DOHH2 (cell line): ENCODE measurements around the gene KCNK1.

ENCODE experiments used
- H3F3A ChIP-seq: fragments of 200-600 bp; sonication (generic), shearing (Covaris generic); 2 replicates; pipeline ENCODE4 v1.6.0; 2016; ENCODE audit warnings: antibody characterized with exemption, mild to moderate bottlenecking; ENCODE audit not compliant: control insufficient read depth, insufficient read depth
- H3K27ac ChIP-seq: fragments of 200-600 bp; sonication (generic); 2 replicates; pipeline ENCODE4 v1.5.1; 2014; ENCODE audit warnings: low read depth, mild to moderate bottlenecking, low read length, moderate library complexity
- H3K27me3 ChIP-seq: fragments of 200-600 bp; sonication (generic); 2 replicates; pipeline ENCODE4 v1.6.1; 2014; ENCODE audit warnings: mild to moderate bottlenecking, low read length, mixed read lengths; ENCODE audit not compliant: control insufficient read depth
- H3K36me3 ChIP-seq: fragments of 200-600 bp; sonication (generic); 2 replicates; pipeline ENCODE4 v1.6.1; 2014; ENCODE audit warnings: mild to moderate bottlenecking, low read length, moderate library complexity, mixed read lengths; ENCODE audit not compliant: control insufficient read depth
- H3K4me1 ChIP-seq: fragments of 200-600 bp; sonication (generic); 2 replicates; pipeline ENCODE4 v1.6.1; 2014; ENCODE audit warnings: mild to moderate bottlenecking, low read length, mixed read lengths; ENCODE audit not compliant: control insufficient read depth
- H3K4me2 ChIP-seq: fragments of 200-600 bp; sonication (generic); 2 replicates; pipeline ENCODE4 v1.6.0; 2014; ENCODE audit warnings: mild to moderate bottlenecking, low read length, moderate library complexity
- H3K4me3 ChIP-seq: fragments of 200-600 bp; sonication (generic); 2 replicates; pipeline ENCODE4 v1.5.1; 2014; ENCODE audit warnings: mild to moderate bottlenecking, low read length, mixed read lengths
- H3K79me2 ChIP-seq: fragments of 200-600 bp; sonication (generic); 2 replicates; pipeline ENCODE4 v1.6.1; 2014; ENCODE audit warnings: mild to moderate bottlenecking, low read length, mixed read lengths; ENCODE audit not compliant: control insufficient read depth
- H3K9me2 ChIP-seq: fragments of 200-600 bp; sonication (generic); replicated peaks from 2 replicates; pipeline ENCODE4 v1.6.1; 2014; ENCODE audit warnings: mild to moderate bottlenecking, low read length, mixed read lengths; ENCODE audit not compliant: control insufficient read depth
- H3K9me3 ChIP-seq: fragments of 200-600 bp; sonication (generic); 2 replicates; pipeline ENCODE4 v1.6.1; 2014; ENCODE audit warnings: antibody characterized with exemption, low read length, mixed read lengths; ENCODE audit not compliant: control insufficient read depth, insufficient read depth
- H4K20me1 ChIP-seq: fragments of 200-600 bp; sonication (generic); 2 replicates; pipeline ENCODE4 v1.6.0; 2014; ENCODE audit warnings: low read depth, mild to moderate bottlenecking, antibody characterized with exemption, low read length, moderate library complexity; ENCODE audit not compliant: control insufficient read depth, insufficient read depth
- CTCF ChIP-seq: fragments of 200-600 bp; sonication (generic); IDR thresholded peaks from one replicate; pipeline ENCODE4 v1.5.1; 2014; ENCODE audit warnings: antibody characterized with exemption, mild to moderate bottlenecking, low read depth, low read length; ENCODE audit not compliant: poor library complexity, severe bottlenecking
- EZH2phosphoT487 ChIP-seq: fragments of 200-600 bp; sonication (generic); IDR thresholded peaks from 2 replicates; pipeline ENCODE4 v1.6.1; 2017; ENCODE audit warnings: borderline replicate concordance, mild to moderate bottlenecking, antibody characterized with exemption, low read length, moderate library complexity, mixed read lengths

Gene KCNK1

GRCh38 chr1:233639611-233640010 is 25.7 kb downstream of the KCNK1 start:
- no peak overlapping the region for H3K4me3 ChIP-seq
- H3K9me3 ChIP-seq, result no peaks in the 10 kb centered on the region
- H3K27ac ChIP-seq, result no peak overlapping the region
- H3K4me2 ChIP-seq, result no peak overlapping the region
- TF ChIP-seq EZH2phosphoT487 (no peak), CTCF (no peak)
- H3F3A ChIP-seq, result no peaks in the 10 kb centered on the region
- H3K9me2 ChIP-seq, result no peaks in the 10 kb centered on the region
- no peaks in the 10 kb centered on the region for H3K79me2 ChIP-seq
- H3K4me1 ChIP-seq, result no peaks in the 10 kb centered on the region
- H4K20me1 ChIP-seq, result no peaks in the 10 kb centered on the region
- no peaks in the 10 kb centered on the region for H3K36me3 ChIP-seq
- no peaks in the 10 kb centered on the region for H3K27me3 ChIP-seq

DNA sequence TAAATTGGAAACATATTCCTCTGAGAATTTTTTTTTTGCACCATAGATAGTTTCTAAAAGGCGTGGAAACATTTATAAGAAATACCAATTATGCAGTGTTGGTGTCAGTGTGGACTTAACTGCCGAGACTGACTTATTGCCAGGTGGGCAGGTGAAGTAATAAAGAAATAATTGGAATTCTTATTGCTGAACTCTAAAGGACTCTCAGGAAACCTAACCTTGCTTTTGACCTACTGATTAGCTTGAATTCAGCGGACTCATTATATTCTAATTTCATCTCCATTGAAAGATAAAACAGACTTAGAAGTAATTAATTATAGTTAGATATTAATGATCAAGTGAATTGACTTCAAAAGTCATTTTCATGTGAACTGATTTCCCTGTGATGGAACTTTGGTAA is 26.3 kb downstream of the KCNK1 start:
- no peaks in the 10 kb centered on the region for H3K36me3 ChIP-seq
- H3K4me2 ChIP-seq, result no peak overlapping the region
- no peaks in the 10 kb centered on the region for H4K20me1 ChIP-seq
- H3K79me2 ChIP-seq, result no peaks in the 10 kb centered on the region
- H3K4me3 ChIP-seq, result no peak overlapping the region
- no peaks in the 10 kb centered on the region for H3F3A ChIP-seq
- H3K27ac ChIP-seq, result no peak overlapping the region
- H3K4me1 ChIP-seq, result no peaks in the 10 kb centered on the region
- TF ChIP-seq EZH2phosphoT487 (no peak), CTCF (no peak)
- no peaks in the 10 kb centered on the region for H3K9me3 ChIP-seq
- H3K27me3 ChIP-seq, result no peaks in the 10 kb centered on the region
- H3K9me2 ChIP-seq, result no peaks in the 10 kb centered on the region

- H3K9me3 ChIP-seq, result no peaks in the 10 kb centered on the region
- H3K4me2 ChIP-seq, result no peak overlapping the region
- no peak overlapping the region for H3K4me3 ChIP-seq
- H3K27me3 ChIP-seq, result no peaks in the 10 kb centered on the region
- no peaks in the 10 kb centered on the region for H3K9me2 ChIP-seq
- no peak overlapping the region for H3K27ac ChIP-seq
- no peaks in the 10 kb centered on the region for H4K20me1 ChIP-seq
- H3K79me2 ChIP-seq, result no peaks in the 10 kb centered on the region
- H3K4me1 ChIP-seq, result no peaks in the 10 kb centered on the region
- no peaks in the 10 kb centered on the region for H3F3A ChIP-seq
- no peaks in the 10 kb centered on the region for H3K36me3 ChIP-seq
- TF ChIP-seq CTCF (no peak), EZH2phosphoT487 (no peak)
These were observed 27.1 kb downstream of the KCNK1 start for GRCh38 chr1:233641029-233641428.

DNA sequence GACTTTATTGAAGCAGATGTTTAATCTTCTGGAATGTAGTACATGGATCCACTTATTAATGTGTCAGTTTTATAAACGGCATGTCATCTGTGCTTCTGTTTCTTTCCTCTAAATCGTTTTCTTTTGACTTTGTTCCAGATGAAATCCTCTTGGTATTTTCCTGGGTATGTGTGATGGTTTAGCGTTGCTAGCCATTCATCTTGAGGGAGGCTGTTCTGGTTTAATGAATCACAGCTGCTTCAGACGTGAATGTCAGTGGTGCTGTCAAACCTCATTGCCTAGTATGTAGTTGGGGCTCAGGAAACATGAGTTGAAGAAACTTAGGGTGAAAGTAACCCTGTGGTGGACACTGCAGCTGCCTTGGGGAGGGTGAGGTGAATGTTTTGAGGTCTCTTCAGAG is 33.2 kb downstream of the KCNK1 start:
- no peak overlapping the region for H3K4me2 ChIP-seq
- H3K36me3 ChIP-seq, result no peaks in the 10 kb centered on the region
- no peaks in the 10 kb centered on the region for H3K9me3 ChIP-seq
- H3K27ac ChIP-seq, result no peak overlapping the region
- no peaks in the 10 kb centered on the region for H3F3A ChIP-seq
- H3K4me3 ChIP-seq, result no peak overlapping the region
- no peak for TF ChIP-seq EZH2phosphoT487
- no peak for TF ChIP-seq CTCF
- H3K27me3 ChIP-seq, result no peaks in the 10 kb centered on the region
- no peaks in the 10 kb centered on the region for H3K4me1 ChIP-seq
- H3K79me2 ChIP-seq, result no peaks in the 10 kb centered on the region
- H3K9me2 ChIP-seq, result no peaks in the 10 kb centered on the region
- H4K20me1 ChIP-seq, result no peaks in the 10 kb centered on the region
